Choroid plexus epithelial cell (primary cell): Measurements from ENCODE around the gene CD163.

ENCODE experiments used
- DNase-seq: peaks from one replicate; pipeline ENCODE4 v3.0.0-alpha.2; 2010; ENCODE audit warnings: low read depth
- H3K4me3 ChIP-seq: 2 replicates; pipeline ENCODE4 v1.5.1; 2011; ENCODE audit warnings: low read depth, mild to moderate bottlenecking, control low read depth, low read length, moderate library complexity
- TF ChIP-seq, protein P1 (sequence below): conservative IDR thresholded peaks from 2 replicates; pipeline ENCODE4 v1.5.1; 2011; ENCODE audit warnings: low read depth, mild to moderate bottlenecking, control low read depth, inconsistent platforms, low read length, moderate library complexity

The CD163 gene

GRCh38 chr12:7451756-7452155 is 51.8 kb downstream of the CD163 start:
- DNase-seq: no peak
- TF ChIP-seq, protein P1, sequence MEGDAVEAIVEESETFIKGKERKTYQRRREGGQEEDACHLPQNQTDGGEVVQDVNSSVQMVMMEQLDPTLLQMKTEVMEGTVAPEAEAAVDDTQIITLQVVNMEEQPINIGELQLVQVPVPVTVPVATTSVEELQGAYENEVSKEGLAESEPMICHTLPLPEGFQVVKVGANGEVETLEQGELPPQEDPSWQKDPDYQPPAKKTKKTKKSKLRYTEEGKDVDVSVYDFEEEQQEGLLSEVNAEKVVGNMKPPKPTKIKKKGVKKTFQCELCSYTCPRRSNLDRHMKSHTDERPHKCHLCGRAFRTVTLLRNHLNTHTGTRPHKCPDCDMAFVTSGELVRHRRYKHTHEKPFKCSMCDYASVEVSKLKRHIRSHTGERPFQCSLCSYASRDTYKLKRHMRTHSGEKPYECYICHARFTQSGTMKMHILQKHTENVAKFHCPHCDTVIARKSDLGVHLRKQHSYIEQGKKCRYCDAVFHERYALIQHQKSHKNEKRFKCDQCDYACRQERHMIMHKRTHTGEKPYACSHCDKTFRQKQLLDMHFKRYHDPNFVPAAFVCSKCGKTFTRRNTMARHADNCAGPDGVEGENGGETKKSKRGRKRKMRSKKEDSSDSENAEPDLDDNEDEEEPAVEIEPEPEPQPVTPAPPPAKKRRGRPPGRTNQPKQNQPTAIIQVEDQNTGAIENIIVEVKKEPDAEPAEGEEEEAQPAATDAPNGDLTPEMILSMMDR: no peak
- no peak overlapping the region for H3K4me3 ChIP-seq

GRCh38 chr12:7450667-7451066 is 52.9 kb downstream of the CD163 start:
- no peak for DNase-seq
- H3K4me3 ChIP-seq: no peak overlapping the region
- TF ChIP-seq, protein P1: no peak

- no peak for DNase-seq
- TF ChIP-seq, protein P1: no peak
- H3K4me3 ChIP-seq: no peak overlapping the region
Measured at GRCh38 chr12:7448099-7448498, 55.5 kb downstream of the CD163 start.

- no peak overlapping the region for H3K4me3 ChIP-seq
- DNase-seq: no peak
- TF ChIP-seq, protein P1: no peak
Measured at GRCh38 chr12:7444537-7444936, 59.0 kb downstream of the CD163 start.

GRCh38 chr12:7444076-7444475 is 59.5 kb downstream of the CD163 start, which contains the start of gene CD163L1:
CD163L1 (minus strand) TSS chr12:7444153; CDS start chr12:7444127, 26 bp downstream.
- DNase-seq: no peak
- TF ChIP-seq, protein P1: no peak
- no peak within 1 kb of the TSS for H3K4me3 ChIP-seq

GRCh38 chr12:7441216-7441615 is 62.4 kb downstream of the CD163 start:
- TF ChIP-seq, protein P1: no peak
- no peak overlapping the region for H3K4me3 ChIP-seq
- DNase-seq: no peak
